IMR-90 (cell line): ENCODE results near the gene GMNN. TPM values are rescaled to one million over a fixed set of nuclear protein-coding genes. Genes with fewer than 3 reads are reported as not detected.

Experiments
- ATAC-seq: fragments of 200-7000 bp; cut with Tn5 transposase; 2 replicates; pipeline ENCODE4 v1.9.1; 2020; ENCODE audit warnings: low read depth, mild to moderate bottlenecking, moderate library complexity
- BruUV-seq: library from RNA; stranded (reverse); fragments of 400-500 nt; replicated peaks from 2 replicates; lab custom pipeline; 2021; lab: Mats Ljungman, UMichigan
- CTCF ChIA-PET: fragments of 300-600 bp; formaldehyde crosslinking; extraction: SDS; loops from one replicate; lab custom pipeline; 2021; ENCODE audit warnings: antibody characterized with exemption; lab: Yijun Ruan, JAX
- POLR2A ChIA-PET: fragments of 300-600 bp; sonication (Branson Sonifier 250); formaldehyde crosslinking; loops from one replicate; lab custom pipeline; 2022; ENCODE audit warnings: antibody characterized with exemption; ENCODE audit not compliant: unreplicated experiment; lab: Charles Lee
- DNase-seq: peaks from one replicate; pipeline ENCODE4 v3.0.0; 2013
- H2AFZ ChIP-seq: replicated peaks from 2 replicates; pipeline ENCODE3; 2013; ENCODE audit warnings: low read length, mild to moderate bottlenecking; ENCODE audit not compliant: poor library complexity
- H2AK5ac ChIP-seq: 2 replicates; pipeline ENCODE4 v1.6.1; 2013; ENCODE audit warnings: low read depth, low read length, inconsistent platforms
- H2AK9ac ChIP-seq: replicated peaks from 2 replicates; pipeline ENCODE3; 2013; ENCODE audit warnings: mild to moderate bottlenecking, low read depth, low read length, moderate library complexity; ENCODE audit not compliant: poor library complexity
- H2BK120ac ChIP-seq: 2 replicates; pipeline ENCODE4 v1.6.1; 2013; ENCODE audit warnings: low read depth, low read length, inconsistent platforms
- H2BK15ac ChIP-seq: 3 replicates; pipeline ENCODE4 v1.6.1; 2013; ENCODE audit warnings: low read depth, low read length, inconsistent platforms
- H2BK20ac ChIP-seq: 2 replicates; pipeline ENCODE4 v1.6.1; 2013; ENCODE audit warnings: low read depth, mild to moderate bottlenecking, inconsistent platforms, low read length, moderate library complexity
- H2BK5ac ChIP-seq: 2 replicates; pipeline ENCODE4 v1.6.1; 2013; ENCODE audit warnings: mild to moderate bottlenecking, low read depth, low read length, inconsistent platforms; ENCODE audit not compliant: poor library complexity, severe bottlenecking
- H3K14ac ChIP-seq: replicated peaks from 2 replicates; pipeline ENCODE4 v1.6.1; 2013; ENCODE audit warnings: low read depth, low read length, inconsistent platforms
- H3K18ac ChIP-seq: 2 replicates; pipeline ENCODE4 v1.6.1; 2013; ENCODE audit warnings: low read depth, low read length, control low read depth
- H3K23ac ChIP-seq: 2 replicates; pipeline ENCODE4 v1.6.1; 2013; ENCODE audit warnings: low read depth, low read length, inconsistent platforms
- H3K27ac ChIP-seq: 2 replicates; pipeline ENCODE4 v1.5.1; 2013; ENCODE audit warnings: mild to moderate bottlenecking, control low read depth, low read length; ENCODE audit not compliant: insufficient read depth
- H3K27me3 ChIP-seq: 2 replicates; pipeline ENCODE4 v1.6.1; 2013; ENCODE audit warnings: low read length; ENCODE audit not compliant: control insufficient read depth, insufficient read depth
- H3K36me3 ChIP-seq: 2 replicates; pipeline ENCODE4 v1.6.1; 2013; ENCODE audit warnings: low read length, mixed read lengths; ENCODE audit not compliant: control insufficient read depth, insufficient read depth
- H3K4ac ChIP-seq: 2 replicates; pipeline ENCODE4 v1.6.1; 2013; ENCODE audit warnings: low read depth, low read length, inconsistent platforms
- H3K4me1 ChIP-seq: 2 replicates; pipeline ENCODE4 v1.6.1; 2013; ENCODE audit warnings: low read length, mixed read lengths; ENCODE audit not compliant: control insufficient read depth, insufficient read depth
- H3K4me2 ChIP-seq: 2 replicates; pipeline ENCODE4 v1.6.1; 2013; ENCODE audit warnings: low read depth, mild to moderate bottlenecking, control low read depth, low read length, moderate library complexity
- H3K4me3 ChIP-seq: 2 replicates; pipeline ENCODE4 v1.5.1; 2013; ENCODE audit warnings: low read depth, mild to moderate bottlenecking, control low read depth, low read length, moderate library complexity; ENCODE audit not compliant: insufficient read depth
- H3K56ac ChIP-seq: 2 replicates; pipeline ENCODE4 v1.6.1; 2013; ENCODE audit warnings: low read length, inconsistent platforms; ENCODE audit not compliant: insufficient read depth; ENCODE audit errors: extremely low read depth
- H3K79me1 ChIP-seq, 2 experiments: 2 replicates each; pipeline ENCODE4 v1.6.1; 2013; ENCODE audit warnings: low read length in 2 of 2, inconsistent platforms in 1 of 2, low read depth in 1 of 2
- H3K9ac ChIP-seq: 2 replicates; pipeline ENCODE4 v1.6.1; 2013; ENCODE audit warnings: low read depth, low read length, control low read depth
- H3K9me1 ChIP-seq: 2 replicates; pipeline ENCODE4 v1.6.1; 2013; ENCODE audit warnings: low read length, inconsistent platforms; ENCODE audit not compliant: insufficient read depth
- H3K9me3 ChIP-seq: 2 replicates; pipeline ENCODE4 v1.6.1; 2013; ENCODE audit warnings: low read length; ENCODE audit not compliant: control insufficient read depth, insufficient read depth
- H4K20me1 ChIP-seq: 2 replicates; pipeline ENCODE4 v1.6.1; 2013; ENCODE audit warnings: low read length, inconsistent platforms; ENCODE audit not compliant: insufficient read depth
- H4K5ac ChIP-seq: 2 replicates; pipeline ENCODE4 v1.6.1; 2013; ENCODE audit warnings: mild to moderate bottlenecking, low read depth, low read length, control low read depth
- H4K8ac ChIP-seq, 2 experiments: 2 replicates each; pipeline ENCODE4 v1.6.1; 2013; ENCODE audit warnings: low read depth in 2 of 2, low read length in 2 of 2, control low read depth in 1 of 2, inconsistent platforms in 1 of 2
- H4K91ac ChIP-seq: 2 replicates; pipeline ENCODE4 v1.6.1; 2013; ENCODE audit warnings: low read depth, low read length, inconsistent platforms; ENCODE audit not compliant: insufficient read depth
- BHLHE40 ChIP-seq: fragments of 150-350 bp; IDR thresholded peaks from 2 replicates; pipeline ENCODE4 v1.6.1; 2016; ENCODE audit warnings: mild to moderate bottlenecking, low read depth, low read length
- CEBPB ChIP-seq: IDR thresholded peaks from 2 replicates; pipeline ENCODE4 v1.6.1; 2012; ENCODE audit warnings: low read depth, low read length, improper control_type of control experiment
- CHD1 ChIP-seq: IDR thresholded peaks from 2 replicates; pipeline ENCODE4 v1.6.1; 2012; ENCODE audit warnings: low read depth, low read length, improper control_type of control experiment
- FOS ChIP-seq: fragments of 150-350 bp; IDR thresholded peaks from 2 replicates; pipeline ENCODE4 v1.6.1; 2016; ENCODE audit warnings: low read depth, low read length
- MAFK ChIP-seq: IDR thresholded peaks from 2 replicates; pipeline ENCODE4 v1.6.1; 2012; ENCODE audit warnings: low read depth, low read length, improper control_type of control experiment
- MAZ ChIP-seq: IDR thresholded peaks from 2 replicates; pipeline ENCODE4 v1.6.1; 2012; ENCODE audit warnings: low read depth, mild to moderate bottlenecking, low read length, improper control_type of control experiment, moderate library complexity, borderline replicate concordance
- MXI1 ChIP-seq: IDR thresholded peaks from 2 replicates; pipeline ENCODE4 v1.6.1; 2012; ENCODE audit warnings: low read depth, mild to moderate bottlenecking, low read length, moderate library complexity, borderline replicate concordance
- NFE2L2 ChIP-seq: fragments of 150-350 bp; IDR thresholded peaks from 2 replicates; pipeline ENCODE4 v1.6.1; 2016; ENCODE audit warnings: low read depth, mild to moderate bottlenecking, low read length
- POLR2A ChIP-seq: IDR thresholded peaks from 2 replicates; pipeline ENCODE4 v1.6.1; 2012; ENCODE audit warnings: mild to moderate bottlenecking, low read depth, low read length
- RAD21 ChIP-seq: IDR thresholded peaks from 2 replicates; pipeline ENCODE4 v1.6.1; 2012; ENCODE audit warnings: low read length, improper control_type of control experiment
- RCOR1 ChIP-seq: IDR thresholded peaks from 2 replicates; pipeline ENCODE4 v1.6.1; 2012; ENCODE audit warnings: mild to moderate bottlenecking, low read length, improper control_type of control experiment; ENCODE audit not compliant: insufficient replicate concordance
- RFX5 ChIP-seq: IDR thresholded peaks from 2 replicates; pipeline ENCODE4 v1.8.0; 2012; ENCODE audit warnings: low read depth, mild to moderate bottlenecking, low read length, moderate library complexity
- SMC3 ChIP-seq: fragments of 150-350 bp; IDR thresholded peaks from 2 replicates; pipeline ENCODE4 v1.6.1; 2016; ENCODE audit warnings: low read depth, mild to moderate bottlenecking, antibody characterized with exemption, low read length, moderate library complexity
- WGBS, 2 experiments: methylation state at CpG; one replicate each; pipeline versions ENCODE4 v1.1.5 to v1.1.7; 2013; ENCODE audit warnings: missing lambda C conversion rate in 2 of 2; ENCODE audit not compliant: insufficient read length in 1 of 2; ENCODE audit errors: extremely low coverage in 2 of 2; 5-methylcytosine and 5-hydroxymethylcytosine counted together
- dilution Hi-C: fragments of 300-500 bp; cut with HindIII; formaldehyde crosslinking; loops from one replicate; pipeline ENCODE4 v1.14.3; 2018; ENCODE audit warnings: low sequenced_read_pairs; ENCODE audit not compliant: unreplicated experiment
- in situ Hi-C: fragments of 300-500 bp; cut with MboI; formaldehyde crosslinking; loops from 3 replicates; pipeline ENCODE4 v1.14.3; 2019; ENCODE audit warnings: low sequenced_read_pairs, inconsistent platforms, mixed read lengths
- intact Hi-C: fragments of 100-400 bp; cut with micrococcal nuclease; formaldehyde crosslinking; loops from 2 replicates; pipeline ENCODE4 v1.10.0; 2022
- polyA plus RNA-seq, 3 experiments: library from polyadenylated mRNA; depleted of rRNA; stranded (reverse); fragments of >200 nt; gene quantifications; 2 replicates each; pipeline ENCODE4 v1.2.3, GENCODE V29; 2012; ENCODE audit warnings: low replicate concordance in 1 of 3
- total RNA-seq: library from RNA; depleted of rRNA; stranded (reverse); fragments of >200 nt; gene quantifications from 2 replicates; pipeline ENCODE4 v1.2.3, GENCODE V29; 2012
- TF ChIP-seq, protein P1 (sequence below): fragments of 150-350 bp; IDR thresholded peaks from 2 replicates; pipeline ENCODE4 v1.6.1; 2016; ENCODE audit warnings: low read depth, mild to moderate bottlenecking, low read length, moderate library complexity, borderline replicate concordance
- TF ChIP-seq, protein P2 (sequence below): fragments of 150-350 bp; IDR thresholded peaks from 2 replicates; pipeline ENCODE4 v1.6.1; 2017; ENCODE audit warnings: mild to moderate bottlenecking, antibody characterized with exemption, low read length, low read depth
- TF ChIP-seq, protein P3 (sequence below): conservative IDR thresholded peaks from 2 replicates; pipeline ENCODE4 v1.5.1; 2012; ENCODE audit warnings: mild to moderate bottlenecking, low read depth, low read length, improper control_type of control experiment

The GMNN gene
- total and polyA plus RNA-seq, 2 of the 4 experiments (the other 2 are of a cell fraction), result 19.7 to 22.2 TPM

DNA sequence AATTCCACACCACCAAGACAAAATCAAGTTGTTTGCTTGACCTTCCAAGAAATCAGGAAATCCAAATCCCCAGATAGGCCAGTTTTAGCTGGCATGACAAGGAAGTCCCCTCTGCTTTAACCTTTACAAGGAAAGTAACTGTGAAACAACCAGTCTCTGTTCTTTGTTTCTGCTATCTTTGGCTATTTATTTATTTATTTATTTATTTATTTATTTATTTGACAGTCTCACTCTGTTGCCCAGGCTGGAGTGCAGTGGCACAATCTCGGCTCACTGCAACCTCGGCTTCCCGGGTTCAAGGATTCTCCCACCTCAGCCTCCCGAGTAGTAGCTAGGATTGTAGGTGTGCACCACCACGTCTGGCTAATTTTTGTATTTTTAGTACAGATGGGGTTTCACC, 14.5 kb upstream of the GMNN start:
- no TSS peak for BruUV-seq
- no peak overlapping the region for H3K18ac ChIP-seq
- ChIA-PET CTCF (no interaction called here), POLR2A (no interaction called here)
- H4K8ac ChIP-seq, result no peak overlapping the region
- H2BK5ac ChIP-seq, result no peak overlapping the region
- H2AK5ac ChIP-seq, result no peak overlapping the region
- dilution Hi-C loops (no loop called here), intact Hi-C loops (loop anchor here (10.0 kb wide), 1 partner anchor 475 kb away; no protein-coding TSS in a partner anchor), in situ Hi-C loops (loop anchor here (5.0 kb wide), 1 partner anchor 178 kb away; no protein-coding TSS in a partner anchor)
- H3K9me3 ChIP-seq, result no peaks in the 10 kb centered on the region
- H2BK15ac ChIP-seq, result no peak overlapping the region
- no peak overlapping the region for H4K91ac ChIP-seq
- no peak for TF ChIP-seq POLR2A
- TF ChIP-seq CHD1, result no peak
- no peak for TF ChIP-seq SMC3
- TF ChIP-seq, protein P1, sequence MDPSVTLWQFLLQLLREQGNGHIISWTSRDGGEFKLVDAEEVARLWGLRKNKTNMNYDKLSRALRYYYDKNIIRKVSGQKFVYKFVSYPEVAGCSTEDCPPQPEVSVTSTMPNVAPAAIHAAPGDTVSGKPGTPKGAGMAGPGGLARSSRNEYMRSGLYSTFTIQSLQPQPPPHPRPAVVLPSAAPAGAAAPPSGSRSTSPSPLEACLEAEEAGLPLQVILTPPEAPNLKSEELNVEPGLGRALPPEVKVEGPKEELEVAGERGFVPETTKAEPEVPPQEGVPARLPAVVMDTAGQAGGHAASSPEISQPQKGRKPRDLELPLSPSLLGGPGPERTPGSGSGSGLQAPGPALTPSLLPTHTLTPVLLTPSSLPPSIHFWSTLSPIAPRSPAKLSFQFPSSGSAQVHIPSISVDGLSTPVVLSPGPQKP, result no peak
- no peak for TF ChIP-seq RCOR1
- no peak for TF ChIP-seq RAD21
- TF ChIP-seq, protein P2, sequence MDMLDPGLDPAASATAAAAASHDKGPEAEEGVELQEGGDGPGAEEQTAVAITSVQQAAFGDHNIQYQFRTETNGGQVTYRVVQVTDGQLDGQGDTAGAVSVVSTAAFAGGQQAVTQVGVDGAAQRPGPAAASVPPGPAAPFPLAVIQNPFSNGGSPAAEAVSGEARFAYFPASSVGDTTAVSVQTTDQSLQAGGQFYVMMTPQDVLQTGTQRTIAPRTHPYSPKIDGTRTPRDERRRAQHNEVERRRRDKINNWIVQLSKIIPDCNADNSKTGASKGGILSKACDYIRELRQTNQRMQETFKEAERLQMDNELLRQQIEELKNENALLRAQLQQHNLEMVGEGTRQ, result no peak
- TF ChIP-seq FOS, result no peak
- no peak for TF ChIP-seq MAZ
- TF ChIP-seq, protein P3, sequence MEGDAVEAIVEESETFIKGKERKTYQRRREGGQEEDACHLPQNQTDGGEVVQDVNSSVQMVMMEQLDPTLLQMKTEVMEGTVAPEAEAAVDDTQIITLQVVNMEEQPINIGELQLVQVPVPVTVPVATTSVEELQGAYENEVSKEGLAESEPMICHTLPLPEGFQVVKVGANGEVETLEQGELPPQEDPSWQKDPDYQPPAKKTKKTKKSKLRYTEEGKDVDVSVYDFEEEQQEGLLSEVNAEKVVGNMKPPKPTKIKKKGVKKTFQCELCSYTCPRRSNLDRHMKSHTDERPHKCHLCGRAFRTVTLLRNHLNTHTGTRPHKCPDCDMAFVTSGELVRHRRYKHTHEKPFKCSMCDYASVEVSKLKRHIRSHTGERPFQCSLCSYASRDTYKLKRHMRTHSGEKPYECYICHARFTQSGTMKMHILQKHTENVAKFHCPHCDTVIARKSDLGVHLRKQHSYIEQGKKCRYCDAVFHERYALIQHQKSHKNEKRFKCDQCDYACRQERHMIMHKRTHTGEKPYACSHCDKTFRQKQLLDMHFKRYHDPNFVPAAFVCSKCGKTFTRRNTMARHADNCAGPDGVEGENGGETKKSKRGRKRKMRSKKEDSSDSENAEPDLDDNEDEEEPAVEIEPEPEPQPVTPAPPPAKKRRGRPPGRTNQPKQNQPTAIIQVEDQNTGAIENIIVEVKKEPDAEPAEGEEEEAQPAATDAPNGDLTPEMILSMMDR, result no peak
- no peak for TF ChIP-seq MXI1
- TF ChIP-seq MAFK, result no peak
- no peak for TF ChIP-seq BHLHE40
- TF ChIP-seq NFE2L2, result no peak
- no peak for TF ChIP-seq RFX5
- TF ChIP-seq CEBPB, result no peak
- H3K36me3 ChIP-seq, result no peaks in the 10 kb centered on the region
- H3K9me1 ChIP-seq, result no peaks in the 10 kb centered on the region; the same call in 1 of the 2 replicates
- H3K56ac ChIP-seq, result no peak overlapping the region
- no peak overlapping the region for H3K27ac ChIP-seq
- H3K23ac ChIP-seq, result no peak overlapping the region
- no peaks in the 10 kb centered on the region; the same call in 1 of the 2 replicates for H3K4me1 ChIP-seq
- no peak overlapping the region for H3K4me3 ChIP-seq
- no peak for DNase-seq
- no peak overlapping the region for H2AFZ ChIP-seq
- no peak overlapping the region for H3K14ac ChIP-seq
- H3K4me2 ChIP-seq, result no peak overlapping the region
- no CpG with 5 or more reads among the region's 5 CpGs for WGBS, 2 experiments
- H3K79me1 ChIP-seq, result no peaks in the 10 kb centered on the region
- H3K27me3 ChIP-seq, result no peaks in the 10 kb centered on the region
- H3K9ac ChIP-seq, result no peak overlapping the region
- H2BK120ac ChIP-seq, result no peak overlapping the region
- no peak overlapping the region for H3K4ac ChIP-seq
- H2AK9ac ChIP-seq, result no peak overlapping the region
- no peak for ATAC-seq
- no peak overlapping the region for H4K5ac ChIP-seq
- no peaks in the 10 kb centered on the region for H4K20me1 ChIP-seq
- H2BK20ac ChIP-seq, result no peak overlapping the region
